Central memory CD4-positive, alpha-beta T cell (primary cell): ENCODE data around the gene RGL1.
"Not testable (repeated sequence)": the region's sequence is repeated elsewhere in the genome, so short reads cannot be mapped to it uniquely, and the experiment has no call there.

Experiments
- DNase-seq: peaks from one replicate; pipeline ENCODE4 v3.0.0; 2022
- total RNA-seq, 3 experiments: gene quantifications; one replicate each; lab custom pipeline; 2026; lab: John Stamatoyannopoulos, UW

Gene RGL1
- 2.7 to 30.5 (median 7.1) reads per million in 3 experiments for total RNA-seq

GRCh38 chr1:183804916-183805841 is at the start of gene RGL1:
Gene RGL1, plus strand, starts transcription at chr1:183805120. Its CDS starts 178 bp downstream, at chr1:183805298.
- DNase-seq = peak; percentile 7

GRCh38 chr1:183756326-183756725 is 48.6 kb upstream of the RGL1 start:
- DNase-seq = no peak

DNA sequence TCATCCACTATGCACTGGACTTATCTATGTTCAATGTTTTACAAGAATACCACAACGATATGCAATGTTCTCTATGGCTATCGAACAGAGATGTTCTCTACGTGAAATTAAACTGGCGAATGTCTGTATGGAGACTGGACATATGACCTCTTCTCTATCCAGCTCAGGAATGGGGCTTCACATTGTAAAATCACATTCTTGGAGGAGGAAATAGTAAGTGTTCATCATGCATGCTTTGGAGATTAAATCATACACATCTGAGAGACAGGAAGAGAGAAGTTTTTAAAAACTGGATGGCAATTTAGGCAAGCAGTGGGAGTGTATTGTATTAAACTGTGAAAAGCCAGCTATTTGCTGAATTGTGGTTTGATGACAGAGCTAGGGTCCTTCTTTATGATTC is 47.9 kb upstream of the RGL1 start:
- no peak for DNase-seq

- no peak for DNase-seq
These were observed 46.0 kb upstream of the RGL1 start for GRCh38 chr1:183758913-183759312.

DNA sequence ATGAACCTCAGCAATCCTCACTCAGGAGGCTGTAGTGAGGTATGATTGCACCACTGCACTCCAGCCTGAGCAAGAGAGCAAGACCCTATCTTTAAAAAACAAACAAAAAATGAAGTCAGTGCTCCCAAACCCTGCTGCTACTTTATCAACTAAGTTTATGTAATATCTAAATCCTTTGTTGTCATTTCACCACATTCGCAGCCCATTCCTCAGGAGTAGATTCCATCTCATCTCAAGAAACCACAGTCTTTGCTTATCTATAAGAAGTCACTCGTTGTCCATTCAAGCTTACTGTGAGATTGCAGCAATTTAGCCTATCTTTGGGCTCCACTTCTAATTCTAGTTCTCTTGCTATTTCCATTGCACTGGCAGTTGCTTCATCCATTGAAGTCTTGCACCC is 44.3 kb upstream of the RGL1 start:
- DNase-seq = no peak

- DNase-seq = no peak
These were observed 43.0 kb upstream of the RGL1 start for GRCh38 chr1:183761871-183762270.

DNA sequence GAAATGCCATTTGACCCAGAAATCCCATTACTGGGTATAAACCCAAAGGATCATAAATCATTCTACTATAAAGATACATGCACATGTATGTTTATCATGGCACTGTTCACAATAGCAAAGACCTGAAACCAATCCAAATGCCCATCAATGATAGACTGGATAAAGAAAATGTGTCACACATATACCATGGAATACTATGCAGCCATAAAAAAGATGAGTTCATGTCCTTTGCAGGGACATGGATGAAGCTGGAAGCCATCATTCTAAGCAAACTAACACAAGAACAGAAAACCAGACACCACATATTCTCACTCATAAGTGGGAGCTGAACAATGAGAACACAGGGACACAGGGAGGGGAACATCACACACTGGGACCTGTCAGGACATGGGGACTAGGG is 42.1 kb upstream of the RGL1 start:
- not testable (repeated sequence) for DNase-seq

DNA sequence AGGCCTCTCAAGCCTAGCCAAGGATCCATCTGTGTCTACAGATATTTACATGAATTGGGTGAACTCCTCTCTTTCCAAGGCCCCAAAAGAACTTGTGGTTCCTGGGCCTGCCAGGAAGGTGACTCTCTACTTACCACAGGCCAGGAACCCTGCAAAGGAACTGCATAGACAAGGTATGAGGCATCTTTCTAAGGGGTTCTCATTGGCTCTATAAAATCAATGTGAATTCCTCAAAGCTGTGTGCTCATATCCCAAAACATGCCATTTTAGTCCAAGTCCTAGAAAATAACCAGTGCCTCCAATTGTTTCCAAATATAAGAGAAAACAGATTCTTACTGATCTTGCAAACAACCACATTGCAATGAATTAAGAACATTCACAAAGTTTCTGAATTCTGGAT is 39.9 kb upstream of the RGL1 start:
- DNase-seq = no peak

GRCh38 chr1:183769956-183770815 is 34.7 kb upstream of the RGL1 start:
- no peak for DNase-seq

DNA sequence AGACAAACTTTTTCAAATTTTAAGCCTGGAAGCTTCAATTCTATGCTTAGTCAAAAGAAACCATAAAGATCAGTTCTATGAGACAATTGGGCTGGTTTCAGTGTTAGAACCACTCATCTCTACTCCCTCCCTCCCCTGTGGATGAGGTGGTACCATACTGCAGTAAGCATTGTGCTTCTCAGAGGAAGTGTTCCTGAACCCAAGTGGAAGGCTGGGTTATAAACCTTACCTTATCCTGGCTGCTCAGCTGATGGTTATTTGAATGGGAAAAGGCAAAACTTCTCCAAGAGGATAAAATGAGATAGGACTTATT is 34.1 kb upstream of the RGL1 start:
- DNase-seq = no peak

GRCh38 chr1:183773482-183774274 is 31.2 kb upstream of the RGL1 start:
- DNase-seq = no peak

GRCh38 chr1:183774938-183775337 is 30.0 kb upstream of the RGL1 start:
- no peak for DNase-seq

GRCh38 chr1:183776731-183777130 is 28.2 kb upstream of the RGL1 start:
- DNase-seq = no peak

- no peak for DNase-seq
These were observed 27.6 kb upstream of the RGL1 start for GRCh38 chr1:183777328-183777727.

DNA sequence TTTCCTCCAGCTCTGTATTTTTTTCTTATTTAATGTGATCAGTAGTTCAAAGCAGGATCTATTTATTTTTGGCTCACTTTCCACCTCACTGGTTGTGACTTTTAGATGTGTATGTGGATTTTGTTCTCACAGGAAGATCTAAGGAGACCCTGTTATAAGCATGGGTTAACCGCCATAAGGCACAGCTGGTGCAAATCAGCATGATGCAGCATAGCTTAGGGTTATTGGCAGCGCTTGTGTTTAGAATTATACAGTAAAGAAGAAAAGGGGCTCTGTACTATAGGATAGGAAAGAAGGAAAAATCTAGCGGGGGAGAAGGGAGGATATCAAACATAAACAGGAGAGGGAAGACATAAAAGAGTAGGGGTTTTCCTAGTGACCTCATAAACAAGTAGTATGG is 26.9 kb upstream of the RGL1 start:
- DNase-seq = no peak

DNA sequence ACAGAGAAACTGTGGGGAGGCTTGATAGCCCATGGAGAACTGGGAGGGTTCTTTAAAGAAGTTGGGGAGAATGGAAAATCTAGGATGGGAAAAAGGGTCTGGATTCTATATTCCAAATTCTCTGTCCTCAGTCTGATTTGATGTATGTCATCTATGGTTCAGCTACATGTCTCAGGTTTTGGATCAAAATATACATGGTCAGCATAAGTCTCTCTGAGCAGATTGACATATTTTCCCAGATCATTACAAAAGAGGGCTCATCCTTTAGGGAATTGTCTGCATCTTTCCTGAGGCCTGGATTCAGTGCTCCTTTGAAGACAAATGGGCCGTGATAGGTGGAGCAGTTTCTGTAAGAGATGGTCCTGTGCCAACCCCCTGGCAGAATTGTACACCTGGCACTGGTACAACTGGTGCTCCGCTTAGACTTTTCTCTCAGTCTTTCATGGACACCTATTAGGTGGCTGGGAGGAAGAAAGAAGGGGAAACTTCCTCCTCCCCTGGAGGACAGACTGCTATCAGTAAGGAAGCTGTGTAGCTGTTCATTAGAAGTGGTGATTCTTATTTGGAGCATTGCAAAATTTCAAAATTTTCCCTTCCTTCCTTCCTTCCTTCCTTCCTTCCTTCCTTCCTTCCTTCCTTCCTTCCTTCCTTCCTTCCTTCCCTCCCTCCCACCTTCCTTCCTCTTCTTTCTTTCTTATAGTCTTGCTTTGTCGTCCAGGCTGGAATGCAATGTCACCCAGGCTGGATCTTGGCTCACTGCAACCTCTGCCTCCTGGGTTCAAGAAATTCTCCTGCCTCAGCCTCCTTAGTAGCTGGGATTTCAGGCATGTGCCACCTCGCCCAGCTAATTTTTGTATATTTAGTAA is 26.1 kb upstream of the RGL1 start:
- no peak for DNase-seq

DNA sequence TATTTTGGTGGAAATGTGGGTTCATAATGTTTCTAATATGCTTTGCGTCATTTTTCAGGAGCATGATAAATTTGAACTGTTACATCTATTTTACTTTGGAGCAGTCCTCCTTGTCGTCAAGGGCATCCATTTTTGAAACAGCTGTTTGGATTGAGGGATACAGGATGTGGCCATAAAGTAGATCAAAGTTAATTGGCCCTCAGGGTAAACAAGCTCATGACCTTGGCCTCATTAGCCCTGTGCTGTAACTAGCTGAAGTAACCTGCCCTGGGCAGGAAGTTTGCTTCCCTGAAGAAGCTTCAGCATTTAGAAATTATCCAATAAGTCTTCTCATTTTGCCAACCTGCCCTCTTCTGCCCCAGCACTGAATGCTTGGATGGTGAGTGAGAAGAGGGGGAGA is 24.8 kb upstream of the RGL1 start:
- DNase-seq = no peak

- DNase-seq = no peak
These were observed 24.2 kb upstream of the RGL1 start for GRCh38 chr1:183780757-183781156.

GRCh38 chr1:183783342-183783741 is 21.6 kb upstream of the RGL1 start:
- DNase-seq = no peak

DNA sequence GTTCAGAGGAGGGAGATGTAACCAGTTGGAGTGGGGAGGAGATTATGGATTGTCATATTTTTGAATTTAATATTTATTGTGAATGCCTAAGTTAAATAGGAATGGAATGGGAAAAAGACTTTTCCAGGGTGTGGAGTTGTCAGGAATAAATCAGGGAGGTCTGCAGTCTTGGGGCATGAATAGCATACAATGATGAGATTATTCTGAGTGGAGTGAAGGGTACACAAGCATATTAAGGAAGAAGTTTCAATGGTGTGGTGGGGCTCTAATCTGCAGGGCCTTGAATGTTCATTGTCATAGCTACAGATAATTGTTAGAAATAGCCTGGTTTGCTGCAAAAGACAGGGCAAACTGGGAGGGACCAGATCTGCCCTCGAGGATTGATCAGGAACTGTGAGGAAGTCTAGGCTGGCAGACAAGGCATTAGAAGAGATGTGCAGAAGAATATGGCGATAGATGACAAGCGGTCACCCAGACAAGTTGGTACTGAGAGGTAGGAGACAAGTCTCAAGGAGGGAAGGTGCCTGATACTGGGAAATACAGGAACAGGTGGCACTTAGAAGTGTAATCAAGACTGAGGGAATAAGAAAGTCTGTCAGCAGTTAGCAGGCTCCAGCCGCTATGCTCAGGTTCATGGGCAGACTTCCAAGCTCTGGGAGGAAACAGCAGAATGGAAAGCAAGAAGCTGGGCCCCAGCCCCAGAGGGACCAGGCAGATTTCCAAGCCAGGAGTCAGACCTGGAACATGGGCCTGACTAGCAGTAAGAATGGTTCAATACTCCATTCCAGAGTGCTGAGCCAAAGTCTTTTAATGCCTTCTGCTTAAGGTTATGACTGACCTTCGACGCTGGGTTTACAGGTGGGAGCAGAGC is 20.9 kb upstream of the RGL1 start:
- no peak for DNase-seq

DNA sequence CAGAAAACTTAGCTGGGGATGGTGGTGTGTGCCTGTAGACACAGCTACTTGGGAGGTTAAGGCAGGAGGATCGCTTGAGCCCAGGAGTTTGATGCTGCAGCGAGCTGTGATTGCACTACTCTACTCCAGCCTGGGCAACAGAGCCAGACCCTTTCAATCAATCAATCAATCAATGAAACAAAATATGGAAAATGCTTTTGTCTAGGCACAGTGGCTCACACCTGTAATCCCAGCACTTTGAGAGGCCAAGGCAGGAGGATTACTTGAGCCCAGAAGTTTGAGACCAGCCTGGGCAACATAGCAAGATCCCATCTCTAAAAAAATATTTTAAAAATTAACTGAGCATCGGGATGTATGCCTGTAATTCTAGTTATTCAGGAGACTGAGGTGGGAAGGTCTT is 19.0 kb upstream of the RGL1 start:
- DNase-seq = not testable (repeated sequence)
